Transverse colon (tissue), 4 donors: ENCODE results near the gene EHMT1.

ENCODE experiments used
- CTCF ChIP-seq, 5 experiments: fragments of 200-600 bp in 3 of 5; fragments of 450-650 bp in 2 of 5; sonication (generic) in 3 of 5; IDR thresholded peaks; 1 replicate in 2 of 5; 2 replicates in 3 of 5; pipeline ENCODE4 v1.5.1; 2016 to 2017; ENCODE audit warnings: antibody characterized with exemption in 5 of 5, inconsistent platforms in 3 of 5, mild to moderate bottlenecking in 2 of 5, moderate library complexity in 1 of 5
- EP300 ChIP-seq: sonication (generic); formaldehyde crosslinking; IDR thresholded peaks from one replicate; pipeline ENCODE4 v1.6.1; 2017; ENCODE audit warnings: antibody characterized with exemption, low read depth
- POLR2A ChIP-seq: fragments of 450-650 bp; IDR thresholded peaks from one replicate; pipeline ENCODE4 v1.6.1; 2016; ENCODE audit warnings: antibody characterized with exemption, mild to moderate bottlenecking, moderate library complexity
- POLR2AphosphoS5 ChIP-seq, 3 donors: sonication (generic); formaldehyde crosslinking; IDR thresholded peaks; one replicate each; pipeline ENCODE4 v1.6.1; 2016; ENCODE audit warnings: antibody characterized with exemption in 3 of 3

- TF ChIP-seq POLR2A (no peak), CTCF (IDR thresholded peaks at IDR 0.05) (no peak), POLR2AphosphoS5 (IDR thresholded peaks at IDR 0.05) (no peak), EP300 (no peak)
Observed at GRCh38 chr9:137705906-137706305, 87.1 kb downstream of the EHMT1 start.
